SK-N-SH (cell line): ENCODE data around the gene IDUA. TPM values are rescaled to one million over a fixed set of nuclear protein-coding genes. Genes with fewer than 3 reads are reported as not detected.

Experiments
- CTCF ChIA-PET: fragments of 300-600, 350-600 bp; formaldehyde crosslinking; extraction: SDS; loops from one replicate; lab custom pipeline; 2021; lab: Yijun Ruan, JAX
- POLR2A ChIA-PET: fragments of 350-600 bp; sonication (Branson Sonifier 250); formaldehyde crosslinking; extraction: SDS; loops from one replicate; lab custom pipeline; 2020; ENCODE audit warnings: antibody characterized with exemption, inconsistent platforms; lab: Yijun Ruan, JAX
- DNase-seq: peaks from one replicate; pipeline ENCODE4 v3.0.0; 2012
- H2AFZ ChIP-seq: fragments of 200-600 bp; sonication (generic); 2 replicates; pipeline ENCODE4 v1.8.1; 2016; ENCODE audit warnings: antibody characterized with exemption, mild to moderate bottlenecking, low read depth
- H3F3A ChIP-seq: fragments of 200-600 bp; sonication (generic); replicated peaks from 2 replicates; pipeline ENCODE3; 2016; ENCODE audit warnings: antibody characterized with exemption, mild to moderate bottlenecking; ENCODE audit not compliant: insufficient read depth
- H3K27ac ChIP-seq, 2 experiments: fragments of 200-500 bp in 1 of 2; fragments of 200-600 bp in 1 of 2; sonication (Bioruptor generic) in 1 of 2; sonication (generic), shearing (Covaris generic) in 1 of 2; 2 replicates each; pipeline versions ENCODE4 v1.5.1 to v1.6.1; 2014 to 2016; ENCODE audit warnings: low read depth in 2 of 2, inconsistent platforms in 1 of 2, low read length in 1 of 2, mild to moderate bottlenecking in 1 of 2, mixed read lengths in 1 of 2
- H3K27me3 ChIP-seq: fragments of 200-600 bp; sonication (generic), shearing (Covaris generic); 2 replicates; pipeline ENCODE4 v1.6.1; 2016; ENCODE audit warnings: mixed run types; ENCODE audit not compliant: insufficient read depth
- H3K36me3 ChIP-seq, 2 experiments: fragments of 200-500 bp in 1 of 2; fragments of 200-600 bp in 1 of 2; sonication (Bioruptor generic) in 1 of 2; sonication (generic) in 1 of 2; replicated peaks in 1 of 2; 2 replicates each; pipeline versions ENCODE3 to v1.5.1; 2014 to 2016; ENCODE audit warnings: low read length in 1 of 2, mild to moderate bottlenecking in 1 of 2; ENCODE audit not compliant: insufficient read depth in 2 of 2, control insufficient read depth in 1 of 2
- H3K4me1 ChIP-seq, 2 experiments: fragments of 200-500 bp in 1 of 2; fragments of 200-600 bp in 1 of 2; sonication (Bioruptor generic) in 1 of 2; sonication (generic), shearing (Covaris generic) in 1 of 2; 2 replicates each; pipeline versions ENCODE4 v1.5.1 to v1.6.1; 2014 to 2016; ENCODE audit warnings: low read depth in 1 of 2, low read length in 1 of 2, mixed run types in 1 of 2; ENCODE audit not compliant: insufficient read depth in 2 of 2, control insufficient read depth in 1 of 2
- H3K4me2 ChIP-seq: fragments of 200-600 bp; sonication (generic), shearing (Covaris generic); 2 replicates; pipeline ENCODE4 v1.6.1; 2017; ENCODE audit warnings: mixed run types
- H3K4me3 ChIP-seq, 2 experiments: fragments of 200-500 bp in 1 of 2; fragments of 200-600 bp in 1 of 2; sonication (Bioruptor generic) in 1 of 2; sonication (generic), shearing (Covaris generic) in 1 of 2; 2 replicates each; pipeline versions ENCODE4 v1.5.1 to v1.8.1; 2014 to 2016; ENCODE audit warnings: low read depth in 2 of 2, inconsistent platforms in 1 of 2, low read length in 1 of 2, mild to moderate bottlenecking in 1 of 2, mixed read lengths in 1 of 2, moderate library complexity in 1 of 2
- H3K79me2 ChIP-seq: fragments of 200-600 bp; sonication (generic); 2 replicates; pipeline ENCODE4 v1.8.1; 2017; ENCODE audit warnings: mild to moderate bottlenecking; ENCODE audit not compliant: insufficient read depth
- H3K9ac ChIP-seq: fragments of 200-600 bp; sonication (generic); 2 replicates; pipeline ENCODE4 v1.6.1; 2017; ENCODE audit warnings: mixed run types
- H3K9me2 ChIP-seq: fragments of 200-600 bp; sonication (generic); 2 replicates; pipeline ENCODE4 v1.6.1; 2017; ENCODE audit warnings: mixed run types
- H3K9me3 ChIP-seq: fragments of 200-600 bp; sonication (generic); 2 replicates; pipeline ENCODE4 v1.6.1; 2017; ENCODE audit warnings: mixed run types, mild to moderate bottlenecking, moderate library complexity
- H4K20me1 ChIP-seq: fragments of 200-600 bp; sonication (generic); 2 replicates; pipeline ENCODE4 v1.6.1; 2017; ENCODE audit warnings: mild to moderate bottlenecking, mixed run types; ENCODE audit not compliant: insufficient read depth
- CTCF ChIP-seq: fragments of 200-600 bp; sonication (generic); IDR thresholded peaks from 2 replicates; pipeline ENCODE4 v1.6.1; 2017; ENCODE audit warnings: antibody characterized with exemption, mild to moderate bottlenecking, moderate library complexity
- ELF1 ChIP-seq: IDR thresholded peaks from 2 replicates; pipeline ENCODE4 v1.4.0; 2012
- EP300 ChIP-seq, 2 experiments: IDR thresholded peaks; 2 replicates each; pipeline versions ENCODE4 v1.4.0 to v1.6.1; 2012; ENCODE audit warnings: borderline replicate concordance in 1 of 2, low read depth in 1 of 2, low read length in 1 of 2
- GATA2 ChIP-seq: sonication (generic); formaldehyde crosslinking; IDR thresholded peaks from 2 replicates; pipeline ENCODE4 v1.5.0; 2020; ENCODE audit warnings: mild to moderate bottlenecking, missing genetic modification reagents
- MEF2A ChIP-seq: IDR thresholded peaks from 2 replicates; pipeline ENCODE4 v1.4.0; 2012; ENCODE audit warnings: low read depth, borderline replicate concordance
- NFIC ChIP-seq: IDR thresholded peaks from 2 replicates; pipeline ENCODE4 v1.4.0; 2012; ENCODE audit warnings: borderline replicate concordance
- PBX3 ChIP-seq: IDR thresholded peaks from 2 replicates; pipeline ENCODE4; 2012
- POLR2AphosphoS5 ChIP-seq: IDR thresholded peaks from 2 replicates; pipeline ENCODE4 v1.6.1; 2012; ENCODE audit warnings: low read depth, low read length
- RFX5 ChIP-seq: IDR thresholded peaks from 2 replicates; pipeline ENCODE4 v1.6.1; 2012; ENCODE audit warnings: mild to moderate bottlenecking, improper control_type of control experiment, low read length
- RXRA ChIP-seq: IDR thresholded peaks from 2 replicates; pipeline ENCODE4 v1.4.0; 2012; ENCODE audit warnings: low read depth, mild to moderate bottlenecking, borderline replicate concordance
- SIN3A ChIP-seq: IDR thresholded peaks from 2 replicates; pipeline ENCODE4 v1.6.1; 2012; ENCODE audit warnings: low read depth, mild to moderate bottlenecking, low read length, moderate library complexity, borderline replicate concordance
- SMC3 ChIP-seq: IDR thresholded peaks from 2 replicates; pipeline ENCODE4 v1.6.1; 2012; ENCODE audit warnings: low read depth, low read length, improper control_type of control experiment
- TCF12 ChIP-seq: IDR thresholded peaks from 2 replicates; pipeline ENCODE4 v1.4.0; 2012
- TEAD4 ChIP-seq: IDR thresholded peaks from 2 replicates; pipeline ENCODE4 v1.4.0; 2012; ENCODE audit warnings: mild to moderate bottlenecking, borderline replicate concordance; ENCODE audit not compliant: insufficient read depth
- USF1 ChIP-seq: IDR thresholded peaks from 2 replicates; pipeline ENCODE4 v1.4.0; 2012; ENCODE audit warnings: low read depth, borderline replicate concordance
- USF2 ChIP-seq: fragments of 150-350 bp; IDR thresholded peaks from 2 replicates; pipeline ENCODE4 v1.6.1; 2017; ENCODE audit warnings: antibody characterized with exemption, low read length, low read depth, borderline replicate concordance
- YY1 ChIP-seq: IDR thresholded peaks from 2 replicates; pipeline ENCODE4 v1.4.0; 2012; ENCODE audit warnings: low read depth, mild to moderate bottlenecking
- WGBS: methylation state at CpG from one replicate; pipeline ENCODE4 v1.1.6; 2017; ENCODE audit warnings: low lambda C conversion rate; 5-methylcytosine and 5-hydroxymethylcytosine counted together
- polyA plus RNA-seq, 3 experiments: library from polyadenylated mRNA; depleted of rRNA; stranded (reverse); fragments of >200 nt; gene quantifications; 2 replicates each; pipeline ENCODE4 v1.2.3, GENCODE V29; 2012

Gene IDUA
- polyA plus RNA-seq, 1 of the 3 experiments (the other 2 are of a cell fraction), result 24.4 TPM

GRCh38 chr4:948101-948935 lies 38.5 kb upstream of the IDUA start:
- Histone ChIP-seq H3K4me1 (no peaks in the 10 kb centered on the region), H3K4me2 (no peak overlapping the region), H3K36me3 (no peaks in the 10 kb centered on the region), H3K9me3 (no peaks in the 10 kb centered on the region), H2AFZ (no peak overlapping the region), H3K27ac (no peak overlapping the region), H3K4me3 (no peak overlapping the region), H3K27me3 (no peaks in the 10 kb centered on the region), H3K79me2 (no peaks in the 10 kb centered on the region), H3K9me2 (no peaks in the 10 kb centered on the region), H4K20me1 (no peaks in the 10 kb centered on the region), H3F3A (no peaks in the 10 kb centered on the region), H3K9ac (no peak overlapping the region)
- no peak for TF ChIP-seq ELF1
- no peak for TF ChIP-seq CTCF
- no peak for TF ChIP-seq TCF12
- no peak for TF ChIP-seq EP300 (IDR thresholded peaks at IDR 0.05; ENCODE audit: borderline replicate concordance in 1 of 2, low read depth in 1 of 2, low read length in 1 of 2)
- TF ChIP-seq MEF2A, result no peak
- TF ChIP-seq YY1, result no peak
- CTCF ChIA-PET, result interaction anchor here (1.3 kb wide), 1 partner anchor 206 kb away, joined by 4 read pairs; no protein-coding TSS in a partner anchor
- peak; percentile 14 for DNase-seq
- WGBS, result 89% methylated on average over 24 of the region's 33 CpGs
- POLR2A ChIA-PET, result no interaction called here

- ChIA-PET CTCF (interaction anchor here (1.3 kb wide), 1 partner anchor 206 kb away, joined by 4 read pairs; no protein-coding TSS in a partner anchor), POLR2A (no interaction called here)
- no peaks in the 10 kb centered on the region for H3K27me3 ChIP-seq
- H3K27ac ChIP-seq, result no peak overlapping the region
- 94% methylated on average over 9 of the region's 13 CpGs for WGBS
- H3K4me2 ChIP-seq, result no peak overlapping the region
- no peaks in the 10 kb centered on the region for H3F3A ChIP-seq
- H3K9me3 ChIP-seq, result no peaks in the 10 kb centered on the region
- DNase-seq, result peak; percentile 24
- H3K79me2 ChIP-seq, result no peaks in the 10 kb centered on the region
- TF ChIP-seq NFIC (no peak), RXRA (no peak), USF2 (no peak), SIN3A (no peak), PBX3 (no peak), TEAD4 (no peak), YY1 (no peak), GATA2 (CRISPR knock-in tag) (no peak), SMC3 (no peak), CTCF (no peak), EP300 (IDR thresholded peaks at IDR 0.05; ENCODE audit: borderline replicate concordance in 1 of 2, low read depth in 1 of 2, low read length in 1 of 2) (no peak), POLR2AphosphoS5 (no peak), RFX5 (no peak), USF1 (no peak)
- H3K9me2 ChIP-seq, result no peaks in the 10 kb centered on the region
- H4K20me1 ChIP-seq, result no peaks in the 10 kb centered on the region
- no peaks in the 10 kb centered on the region for H3K36me3 ChIP-seq
- no peak overlapping the region for H2AFZ ChIP-seq
- H3K4me3 ChIP-seq, result no peak overlapping the region
- no peaks in the 10 kb centered on the region for H3K4me1 ChIP-seq
- H3K9ac ChIP-seq, result no peak overlapping the region
Observed at GRCh38 chr4:948936-949300, 37.9 kb upstream of the IDUA start.
